Skeletal muscle satellite cell (primary cell): Measurements from ENCODE around the gene ASPDH.

ENCODE experiments used
- H3K27me3 ChIP-seq: 2 replicates; pipeline ENCODE4 v1.7.0; 2013; ENCODE audit warnings: low read length; ENCODE audit not compliant: control insufficient read depth, insufficient read depth
- H3K36me3 ChIP-seq: 2 replicates; pipeline ENCODE4 v1.7.0; 2013; ENCODE audit warnings: mild to moderate bottlenecking, control low read depth, low read length; ENCODE audit not compliant: insufficient read depth
- H3K4me1 ChIP-seq: 2 replicates; pipeline ENCODE4 v1.7.0; 2013; ENCODE audit warnings: low read length; ENCODE audit not compliant: control insufficient read depth, insufficient read depth
- H3K4me2 ChIP-seq: 2 replicates; pipeline ENCODE4 v1.7.0; 2013; ENCODE audit warnings: mild to moderate bottlenecking, low read length
- H3K4me3 ChIP-seq: 2 replicates; pipeline ENCODE4 v1.7.0; 2013; ENCODE audit warnings: low read length
- H3K9ac ChIP-seq: 2 replicates; pipeline ENCODE4 v1.7.0; 2013; ENCODE audit warnings: mild to moderate bottlenecking, low read depth, low read length, moderate library complexity
- H3K9me3 ChIP-seq: replicated peaks from 2 replicates; pipeline ENCODE4 v1.7.0; 2013; ENCODE audit warnings: mild to moderate bottlenecking, control low read depth, low read length

The ASPDH gene

GRCh38 chr19:50511069-50511822 is 2.5 kb downstream of the ASPDH start, which contains the start of gene JOSD2:
Gene JOSD2, minus strand, starts transcription at chr19:50511191. Its CDS starts 760 bp downstream, at chr19:50510431.
- H3K36me3 ChIP-seq = no peaks in the 10 kb centered on the region
- H3K4me1 ChIP-seq = peaks cover 7% of the 10 kb centered on the region
- peak within 1 kb of the TSS; percentile 100 for H3K4me2 ChIP-seq
- H3K27me3 ChIP-seq = peaks cover 9% of the 10 kb centered on the region
- H3K4me3 ChIP-seq = peak within 1 kb of the TSS; percentile 95
- peak within 1 kb of the TSS; percentile 97 for H3K9ac ChIP-seq
- H3K9me3 ChIP-seq = no peaks in the 10 kb centered on the region

- H3K4me2 ChIP-seq = peak overlapping the region; percentile 100
- H3K27me3 ChIP-seq = peaks cover 9% of the 10 kb centered on the region
- peaks cover 7% of the 10 kb centered on the region for H3K4me1 ChIP-seq
- no peaks in the 10 kb centered on the region for H3K9me3 ChIP-seq
- H3K9ac ChIP-seq = peak overlapping the region; percentile 97
- H3K36me3 ChIP-seq = no peaks in the 10 kb centered on the region
- peak overlapping the region; percentile 95 for H3K4me3 ChIP-seq
These were observed 3.0 kb downstream of the ASPDH start for GRCh38 chr19:50510700-50511068.

DNA sequence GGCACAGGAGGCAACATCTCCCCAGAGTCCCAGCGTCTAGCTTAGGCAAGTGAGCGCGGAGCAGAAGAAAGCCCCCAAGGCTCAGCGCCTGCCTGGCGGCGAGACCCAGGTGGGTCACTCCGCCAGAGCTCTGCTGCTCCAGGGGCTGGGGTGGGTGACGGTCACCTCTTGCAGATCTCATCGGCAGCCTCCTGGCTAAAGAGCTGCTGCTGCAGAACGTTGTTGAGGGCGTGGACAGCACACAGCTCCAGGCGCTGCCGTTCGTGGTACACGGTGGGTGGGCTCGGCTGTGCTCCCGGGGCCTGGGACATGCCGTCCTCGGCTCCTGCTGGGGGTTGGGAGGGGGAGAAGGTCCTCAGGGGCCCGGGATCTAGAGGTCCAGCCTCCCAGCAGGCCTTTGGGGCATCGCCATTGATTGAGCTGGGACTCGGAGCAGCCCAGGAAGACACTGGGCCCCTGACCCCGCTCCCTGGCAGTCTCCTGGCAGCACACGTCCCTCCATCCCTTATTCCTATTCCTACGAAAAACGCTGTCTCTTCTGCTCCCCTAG is 3.5 kb downstream of the ASPDH start:
- Histone ChIP-seq H3K4me1 (peaks cover 7% of the 10 kb centered on the region), H3K36me3 (no peaks in the 10 kb centered on the region), H3K4me3 (peak overlapping the region; percentile 95), H3K9me3 (no peaks in the 10 kb centered on the region), H3K9ac (peak overlapping the region; percentile 97), H3K27me3 (peaks cover 9% of the 10 kb centered on the region), H3K4me2 (peak overlapping the region; percentile 100)

DNA sequence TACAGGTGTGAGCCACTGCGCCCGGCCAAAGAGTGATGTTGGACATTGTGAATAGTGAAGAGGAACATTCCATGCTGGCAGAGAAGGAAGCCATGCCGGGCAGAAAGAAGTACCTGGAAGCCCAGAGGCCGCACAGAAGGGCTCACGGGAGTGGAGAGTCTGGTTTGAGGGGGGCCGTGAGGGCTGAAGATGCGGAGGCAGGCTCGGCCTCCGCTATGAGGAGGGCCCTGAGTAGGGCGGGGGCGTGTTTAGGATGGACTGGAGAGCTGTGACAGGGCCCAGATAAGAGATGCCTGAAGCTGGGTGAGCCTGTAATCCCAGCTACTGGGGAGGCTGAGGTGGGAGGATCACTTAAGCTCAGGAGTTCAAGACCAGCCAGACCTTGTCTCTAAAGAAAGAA is 4.3 kb downstream of the ASPDH start:
- Histone ChIP-seq H3K4me2 (no peak overlapping the region), H3K9ac (no peak overlapping the region), H3K27me3 (peaks cover 9% of the 10 kb centered on the region), H3K36me3 (no peaks in the 10 kb centered on the region), H3K4me1 (peaks cover 7% of the 10 kb centered on the region), H3K4me3 (no peak overlapping the region), H3K9me3 (no peaks in the 10 kb centered on the region)

DNA sequence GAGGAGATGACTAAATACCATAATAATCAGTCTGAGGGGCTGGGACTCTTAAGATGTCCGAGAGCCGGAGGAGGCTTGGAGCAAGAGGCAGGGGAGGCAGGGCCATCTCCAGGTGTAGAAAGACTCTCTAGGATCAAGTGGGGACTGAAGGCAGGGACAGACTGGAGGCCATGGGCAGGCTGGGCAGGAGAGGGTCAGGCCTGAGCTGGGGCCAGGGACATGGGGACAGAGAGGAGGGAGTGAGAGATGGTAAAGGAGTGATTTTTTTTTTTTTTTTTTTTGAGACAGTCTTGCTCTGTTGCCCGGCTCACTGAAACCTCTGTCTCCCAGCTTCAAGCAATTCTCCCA is 4.9 kb downstream of the ASPDH start:
- H3K9me3 ChIP-seq = no peaks in the 10 kb centered on the region

DNA sequence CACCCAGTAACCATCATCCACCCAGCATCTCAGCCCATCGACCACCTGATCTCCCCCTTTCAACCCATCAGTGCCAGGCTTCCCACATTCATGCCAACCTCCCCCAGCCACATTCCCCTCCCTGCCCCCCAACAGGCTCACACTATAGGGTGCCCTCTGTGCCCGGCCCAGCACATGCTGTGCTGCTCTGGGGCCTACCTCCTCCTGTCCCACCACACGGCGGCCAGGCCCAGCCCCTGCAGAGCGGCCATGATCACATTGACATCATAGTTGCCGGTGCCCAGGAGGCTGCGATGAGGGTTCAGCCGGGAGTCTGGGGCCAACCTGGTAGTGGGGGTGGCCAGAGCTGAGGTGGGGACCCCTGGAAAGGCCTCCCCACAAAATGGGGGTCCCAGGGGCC is 6.3 kb downstream of the ASPDH start:
- H3K9ac ChIP-seq = no peak overlapping the region
- peaks cover 7% of the 10 kb centered on the region for H3K4me1 ChIP-seq
- no peak overlapping the region for H3K4me2 ChIP-seq
- no peaks in the 10 kb centered on the region for H3K9me3 ChIP-seq
- no peak overlapping the region for H3K4me3 ChIP-seq
- no peaks in the 10 kb centered on the region for H3K27me3 ChIP-seq
- no peaks in the 10 kb centered on the region for H3K36me3 ChIP-seq

More for the DNA sequence above, 4.9 kb downstream of the ASPDH start:
- Histone ChIP-seq H3K4me1 (peaks cover 7% of the 10 kb centered on the region), H3K36me3 (no peaks in the 10 kb centered on the region), H3K27me3 (peaks cover 5% of the 10 kb centered on the region), H3K4me2 (no peak overlapping the region), H3K4me3 (no peak overlapping the region), H3K9ac (no peak overlapping the region)

- Histone ChIP-seq H3K27me3 (peaks cover under 1% of the 10 kb centered on the region), H3K4me1 (peaks cover 7% of the 10 kb centered on the region), H3K4me2 (no peak overlapping the region), H3K9me3 (no peaks in the 10 kb centered on the region), H3K9ac (no peak overlapping the region), H3K4me3 (no peak overlapping the region), H3K36me3 (no peaks in the 10 kb centered on the region)
These were observed 7.0 kb downstream of the ASPDH start for GRCh38 chr19:50506700-50507099.

GRCh38 chr19:50505856-50506611 is 7.7 kb downstream of the ASPDH start:
- Histone ChIP-seq H3K27me3 (peaks cover 7% of the 10 kb centered on the region), H3K36me3 (no peaks in the 10 kb centered on the region), H3K4me1 (peaks cover 7% of the 10 kb centered on the region), H3K4me3 (no peak overlapping the region), H3K9me3 (no peaks in the 10 kb centered on the region), H3K9ac (no peak overlapping the region), H3K4me2 (no peak overlapping the region)

- no peak overlapping the region for H3K4me3 ChIP-seq
- H3K9ac ChIP-seq = no peak overlapping the region
- H3K27me3 ChIP-seq = peaks cover 39% of the 10 kb centered on the region
- H3K9me3 ChIP-seq = no peaks in the 10 kb centered on the region
- no peaks in the 10 kb centered on the region for H3K4me1 ChIP-seq
- no peak overlapping the region for H3K4me2 ChIP-seq
- no peaks in the 10 kb centered on the region for H3K36me3 ChIP-seq
These were observed 11.9 kb downstream of the ASPDH start for GRCh38 chr19:50501568-50502475.

DNA sequence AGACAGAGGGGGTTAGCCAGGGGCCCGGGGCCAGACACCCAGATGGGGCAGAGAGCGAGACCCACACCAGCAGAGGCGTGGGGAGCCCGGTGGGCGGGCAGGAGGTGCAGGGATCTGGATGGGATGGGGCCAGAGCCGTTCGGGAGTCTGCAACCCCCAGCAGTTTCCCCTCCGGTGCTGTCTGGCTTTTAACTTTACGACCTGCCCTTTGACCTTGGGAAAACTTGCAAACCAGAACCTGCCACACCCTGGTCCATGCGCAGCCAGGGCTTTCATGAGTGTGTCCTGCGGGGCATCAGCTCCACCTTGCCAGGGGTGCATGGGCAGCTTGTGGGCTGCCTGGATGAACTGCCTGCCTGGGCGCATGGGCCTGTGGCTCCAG is 12.5 kb downstream of the ASPDH start:
- Histone ChIP-seq H3K9me3 (no peaks in the 10 kb centered on the region), H3K27me3 (peaks cover 45% of the 10 kb centered on the region), H3K4me2 (no peak overlapping the region), H3K36me3 (no peaks in the 10 kb centered on the region), H3K4me3 (no peak overlapping the region), H3K4me1 (no peaks in the 10 kb centered on the region), H3K9ac (no peak overlapping the region)

DNA sequence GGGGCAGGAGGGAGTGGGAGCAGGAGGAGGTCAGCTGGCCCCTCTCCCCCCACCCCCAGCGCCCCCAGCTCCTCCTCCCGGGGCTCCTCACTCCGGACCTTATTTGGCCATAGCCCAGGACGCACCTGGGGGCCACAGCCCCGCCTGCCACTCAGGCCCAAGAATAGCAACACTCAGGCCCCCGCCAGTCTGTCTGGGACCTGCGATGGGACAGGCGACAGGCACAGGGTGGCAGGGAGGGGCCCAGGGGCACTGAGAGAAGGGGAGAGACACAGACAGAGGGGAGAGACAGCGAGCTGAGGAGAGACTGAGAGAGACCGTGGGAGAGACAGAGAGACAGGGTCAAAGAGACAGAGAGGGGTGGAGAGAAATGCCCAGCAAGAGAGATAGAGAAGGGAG is 13.0 kb downstream of the ASPDH start:
- no peak overlapping the region for H3K4me3 ChIP-seq
- H3K9ac ChIP-seq = no peak overlapping the region
- no peaks in the 10 kb centered on the region for H3K9me3 ChIP-seq
- H3K27me3 ChIP-seq = peaks cover 46% of the 10 kb centered on the region
- no peaks in the 10 kb centered on the region for H3K4me1 ChIP-seq
- no peaks in the 10 kb centered on the region for H3K36me3 ChIP-seq
- H3K4me2 ChIP-seq = no peak overlapping the region
